GM19397 (cell line): Measurements from ENCODE around the gene FGF12.
"Not testable (repeated sequence)": the region's sequence is repeated elsewhere in the genome, so short reads cannot be mapped to it uniquely, and the experiment has no call there.

ENCODE experiments used
- ATAC-seq: cut with Tn5 transposase; IDR thresholded peaks from one replicate; pipeline ENCODE4 v1.9.1; 2021; ENCODE audit warnings: mild to moderate bottlenecking, moderate library complexity; ENCODE audit not compliant: unreplicated experiment

FGF12 gene

DNA sequence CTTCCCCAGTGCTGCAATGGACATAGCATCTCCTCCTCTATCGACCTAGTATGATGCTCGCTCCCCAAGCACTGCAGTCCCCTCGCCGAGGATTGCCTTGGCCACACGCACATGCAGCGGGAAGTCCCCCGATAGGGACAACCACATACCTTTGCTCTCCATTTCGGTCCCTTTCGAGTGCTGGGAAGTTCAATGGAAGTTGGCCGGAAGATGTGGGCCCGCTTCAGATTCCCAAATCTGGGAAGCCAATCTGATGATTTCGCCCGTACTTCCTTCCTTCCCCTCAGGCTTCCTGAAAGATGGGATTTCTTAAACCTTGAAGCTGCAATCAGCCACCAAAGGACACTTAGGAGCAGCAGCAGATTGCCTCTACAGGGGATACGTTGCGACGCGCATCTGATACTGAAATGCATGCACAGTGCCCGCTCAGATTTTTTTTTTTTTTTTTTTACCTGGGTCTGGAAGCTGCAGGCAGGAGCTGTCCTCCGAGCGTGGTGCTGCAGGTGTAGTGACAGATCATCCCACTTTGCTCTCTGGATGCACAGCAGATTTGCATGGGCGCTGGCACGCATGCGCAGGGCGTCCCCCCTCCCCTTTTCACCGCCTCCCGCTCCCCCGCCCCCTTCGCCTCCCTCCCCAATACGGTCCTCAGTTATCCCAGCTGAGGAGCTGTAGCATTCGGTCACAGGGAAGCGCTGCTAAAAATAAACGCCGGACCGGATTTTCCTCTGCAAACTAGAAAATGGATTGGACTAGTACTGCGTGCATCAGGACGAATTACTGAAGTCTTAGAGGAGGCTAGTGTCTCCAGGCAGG lies at the start of gene FGF12:
FGF12 (minus strand) TSS at position 510 of the 816 bp plus-strand sequence.
- ATAC-seq, result no peak

DNA sequence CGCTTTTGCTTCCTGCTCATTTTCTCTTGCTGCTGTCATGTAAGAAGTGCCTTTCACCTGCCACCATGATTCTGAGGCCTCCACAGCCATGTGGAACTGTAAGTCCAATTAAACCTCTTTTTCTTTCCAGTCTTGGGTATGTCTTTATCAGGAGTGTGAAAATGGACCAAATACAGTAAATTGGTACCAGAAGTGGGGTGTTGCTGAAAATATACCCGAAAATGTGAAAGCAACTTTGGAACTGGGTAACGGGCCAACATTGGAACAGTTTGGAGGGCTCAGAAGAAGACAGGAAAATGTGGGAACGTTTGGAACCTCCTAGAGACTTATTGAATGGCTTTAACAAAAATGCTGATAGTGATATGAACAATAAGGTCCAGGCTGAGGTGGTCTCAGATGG lies 47.0 kb upstream of the FGF12 start:
- ATAC-seq, result not testable (repeated sequence)

DNA sequence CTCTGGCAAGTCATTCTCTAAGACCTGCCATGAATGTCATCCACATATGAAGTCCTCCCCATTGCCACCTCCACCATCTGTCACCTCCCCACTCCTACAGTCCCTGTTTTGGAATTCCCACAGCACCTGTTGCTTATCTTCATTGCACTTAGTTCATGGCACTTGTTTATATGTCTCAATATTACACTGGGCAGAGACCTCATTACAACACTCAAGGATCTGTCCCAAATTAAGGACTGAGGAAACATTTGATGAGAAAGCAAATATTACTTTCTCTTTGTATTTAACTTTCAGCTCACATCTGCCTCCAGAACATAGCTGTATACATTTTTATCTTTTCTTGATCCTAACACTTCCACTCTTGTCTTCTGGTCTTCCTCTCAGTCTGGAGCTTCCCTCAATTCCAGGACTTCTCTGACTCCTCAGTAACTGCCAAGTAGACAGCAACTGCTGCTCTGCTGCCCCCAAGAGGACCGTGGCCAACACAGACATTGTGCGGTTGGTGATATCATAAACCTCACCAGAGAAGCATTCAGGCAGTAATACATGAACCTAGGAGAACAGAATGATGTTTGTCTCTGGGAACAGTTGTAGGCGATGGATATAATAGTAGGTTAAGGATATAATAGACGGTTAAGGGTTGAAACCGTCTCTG lies 45.0 kb upstream of the FGF12 start:
- ATAC-seq, result no peak

DNA sequence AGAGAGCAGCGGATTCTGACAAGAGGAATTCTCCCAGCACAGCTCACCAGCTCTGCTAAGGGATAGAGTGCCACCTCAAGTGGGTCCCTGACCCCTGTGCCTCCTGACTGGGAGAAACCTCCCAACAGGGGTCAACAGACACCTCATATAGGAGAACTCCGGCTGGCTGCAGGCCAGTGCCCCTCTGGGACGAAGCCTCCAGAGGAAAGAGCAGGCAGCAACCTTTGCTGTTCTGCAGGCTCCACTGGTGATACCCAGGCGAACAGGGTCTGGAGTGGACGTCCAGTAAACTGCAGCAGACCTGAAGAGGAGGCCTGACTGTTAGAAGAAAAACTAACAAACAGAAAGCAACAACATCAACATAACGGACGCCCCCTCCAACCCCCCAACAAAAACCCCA lies 31.3 kb upstream of the FGF12 start:
- ATAC-seq, result no peak

DNA sequence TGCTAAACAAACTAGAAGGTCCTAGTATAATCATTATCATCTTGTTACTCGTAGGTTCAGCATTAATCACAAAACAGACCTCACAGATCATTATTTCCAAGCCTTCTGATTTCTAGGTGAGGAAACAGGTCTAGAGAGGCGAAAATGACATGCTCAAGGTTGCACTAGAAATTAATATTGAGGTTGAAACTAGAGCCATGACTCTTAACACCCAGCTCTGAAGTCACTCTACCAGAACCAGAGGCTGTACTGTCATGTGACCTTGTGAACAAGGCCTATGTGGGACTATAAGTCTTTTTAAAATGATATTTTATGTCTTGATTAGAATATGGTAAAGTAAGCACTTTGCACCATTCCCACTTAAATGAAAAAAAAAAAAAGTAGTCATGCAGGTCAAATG lies 23.8 kb upstream of the FGF12 start:
- no peak for ATAC-seq

DNA sequence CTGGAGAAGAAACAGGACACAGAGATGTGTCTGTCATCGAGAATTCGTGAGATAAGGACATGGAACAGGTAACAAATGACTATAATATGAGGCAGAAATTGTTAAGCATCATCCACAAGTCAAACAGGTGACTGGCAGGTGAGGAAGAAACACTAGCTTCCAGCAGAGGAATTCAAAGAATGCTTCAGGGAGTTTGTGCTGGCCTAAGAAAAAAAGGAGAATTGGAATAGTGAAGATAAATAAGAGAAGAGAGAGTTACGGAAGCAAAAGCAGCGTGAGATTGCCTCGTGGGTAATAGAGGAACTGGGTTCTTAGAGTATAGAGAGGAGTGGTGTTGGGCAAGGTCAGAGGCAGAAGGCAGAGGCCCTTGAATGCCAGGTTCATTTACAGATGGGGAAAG lies 22.9 kb upstream of the FGF12 start:
- no peak for ATAC-seq

DNA sequence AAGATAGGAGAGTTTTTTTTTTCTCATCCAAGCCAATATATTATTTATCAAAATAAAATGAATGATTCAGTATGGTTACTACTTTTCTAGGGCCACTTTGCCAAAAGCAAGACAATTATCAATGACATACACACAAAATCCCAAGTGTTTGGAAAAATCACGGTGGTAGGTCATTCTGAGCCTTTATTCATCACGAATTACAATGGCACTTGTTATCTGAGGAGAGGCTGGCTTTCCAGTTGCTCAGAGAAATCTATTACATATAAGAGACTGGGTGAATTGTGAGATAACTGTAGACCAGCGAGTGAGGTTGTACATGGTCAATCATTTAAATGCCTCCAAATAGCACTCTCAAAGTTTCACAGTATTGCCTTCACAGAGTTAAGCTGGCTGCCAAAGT lies 20.4 kb upstream of the FGF12 start:
- ATAC-seq, result no peak

DNA sequence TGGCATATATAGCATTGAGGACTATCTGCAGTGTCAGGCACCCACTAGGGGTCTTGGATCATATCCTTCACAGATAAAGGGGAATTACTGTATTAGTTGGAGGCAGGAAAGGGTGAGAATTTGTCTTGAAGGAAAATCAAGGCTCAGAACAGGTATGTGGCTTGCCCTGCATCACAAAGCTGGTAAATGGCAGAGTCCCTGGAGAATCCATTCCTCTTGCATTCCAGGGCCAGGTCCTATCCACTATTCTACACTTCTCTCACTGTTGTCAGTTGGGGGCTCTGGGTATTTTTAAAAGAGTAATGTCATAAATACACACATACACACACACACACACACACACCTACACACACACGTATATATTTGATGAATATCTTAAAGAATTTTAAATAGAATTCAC lies 19.8 kb upstream of the FGF12 start:
- no peak for ATAC-seq

DNA sequence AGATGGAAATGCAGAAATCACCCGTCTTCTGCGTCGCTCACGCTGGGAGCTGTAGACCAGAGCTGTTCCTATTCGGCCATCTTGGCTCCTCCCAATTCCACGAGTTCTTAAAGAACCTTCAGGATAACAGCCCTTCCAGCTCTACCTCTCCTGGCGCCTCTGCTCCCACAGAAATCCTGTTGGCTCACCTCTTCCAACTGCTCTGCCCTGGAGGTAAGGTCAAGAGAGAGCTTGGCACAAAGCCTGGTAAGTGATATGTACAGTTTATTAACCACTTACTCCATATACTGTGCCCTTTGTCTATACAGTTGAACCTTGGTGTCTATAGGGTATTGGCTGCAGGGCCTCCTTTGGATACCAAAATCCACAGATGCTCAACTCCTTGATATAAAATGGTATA lies 17.8 kb upstream of the FGF12 start:
- ATAC-seq, result no peak

DNA sequence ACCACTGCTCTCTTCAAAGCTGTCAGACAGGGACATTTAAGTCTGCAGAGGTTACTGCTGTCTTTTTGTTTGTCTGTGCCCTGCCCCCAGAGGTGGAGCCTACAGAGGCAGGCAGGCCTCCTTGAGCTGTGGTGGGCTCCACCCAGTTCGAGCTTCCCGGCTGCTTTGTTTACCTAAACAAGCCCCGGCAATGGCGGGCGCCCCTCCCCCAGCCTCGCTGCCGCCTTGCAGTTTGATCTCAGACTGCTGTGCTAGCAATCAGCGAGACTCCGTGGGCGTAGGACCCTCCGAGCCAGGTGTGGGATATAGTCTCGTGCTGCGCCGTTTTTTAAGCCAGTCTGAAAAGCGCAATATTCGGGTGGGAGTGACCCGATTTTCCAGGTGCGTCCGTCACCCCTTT lies 17.3 kb upstream of the FGF12 start:
- not testable (repeated sequence) for ATAC-seq

DNA sequence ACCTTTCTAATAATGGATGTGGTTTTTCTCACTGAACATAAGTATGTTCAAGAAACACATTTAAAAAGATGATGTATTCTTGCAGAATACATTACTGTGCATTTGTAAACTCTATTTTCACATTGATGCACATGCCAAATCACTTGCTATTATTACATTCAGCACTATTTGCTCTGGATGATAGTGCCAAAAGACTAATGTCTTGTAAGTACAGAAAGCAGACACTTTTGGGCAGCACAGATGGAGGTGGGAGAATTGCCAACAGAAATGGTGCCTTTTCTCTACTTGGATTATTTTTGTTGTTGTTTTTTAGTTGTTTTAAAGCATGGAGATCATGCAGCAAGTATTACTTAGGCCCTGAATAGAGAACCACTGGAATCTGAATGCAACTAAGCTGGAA lies 10.2 kb upstream of the FGF12 start:
- no peak for ATAC-seq

DNA sequence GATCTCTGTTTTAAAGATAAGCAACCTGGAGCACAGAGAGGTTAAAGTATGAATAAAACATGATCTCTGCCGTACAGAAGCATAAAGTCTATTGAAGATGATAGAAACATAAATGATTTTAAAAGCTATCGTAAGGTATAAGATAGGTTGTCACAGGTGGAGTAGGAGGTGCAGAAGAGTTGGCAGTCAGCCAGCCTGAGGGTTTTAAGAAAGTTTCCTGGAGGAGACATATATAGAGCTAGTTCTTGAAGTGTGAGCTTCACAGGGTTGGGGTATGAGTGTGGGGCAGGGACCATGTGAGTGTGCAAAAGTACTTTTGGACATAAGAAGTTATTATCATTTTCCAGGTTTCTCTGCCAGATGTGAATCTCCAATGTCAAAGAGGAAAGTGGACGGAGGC lies 3.9 kb upstream of the FGF12 start:
- ATAC-seq, result no peak

DNA sequence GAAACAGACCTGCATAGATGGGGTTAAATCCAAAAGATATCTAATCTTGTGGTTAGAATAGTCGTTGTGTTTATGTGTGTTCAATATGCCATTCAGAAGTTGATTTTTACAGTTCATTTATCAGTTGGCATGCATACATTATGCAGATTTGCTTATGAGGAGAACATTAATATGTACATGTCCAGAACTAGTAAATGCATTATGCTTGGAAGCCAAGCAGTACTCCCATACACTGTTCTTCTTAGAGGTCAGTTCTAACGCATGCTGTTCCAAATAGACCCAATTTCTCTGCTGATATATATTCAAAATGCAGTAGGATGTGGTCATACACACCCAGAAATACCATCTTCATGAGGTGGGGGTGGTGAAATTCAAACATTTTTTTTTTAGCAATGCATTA lies 956 bp downstream of the FGF12 start:
- ATAC-seq, result no peak

DNA sequence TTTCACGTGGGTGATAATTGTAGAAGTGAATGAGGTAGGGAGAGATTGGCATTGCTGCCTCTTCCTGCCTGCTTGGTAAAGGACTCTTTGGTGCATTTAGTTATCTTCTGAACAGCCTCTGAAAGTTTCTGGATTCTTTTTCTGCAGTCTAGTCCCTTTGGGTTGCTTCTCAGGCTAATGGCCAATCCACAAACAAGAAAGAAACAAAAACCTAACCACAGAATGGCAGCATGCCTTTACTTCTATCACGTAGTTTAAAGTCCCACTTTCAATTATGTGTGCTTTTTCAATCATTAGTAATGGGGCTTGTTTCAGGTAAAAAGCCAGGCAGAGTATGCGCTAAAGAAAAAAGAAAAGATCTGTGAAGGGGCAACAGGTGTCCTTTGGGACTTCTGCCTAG lies 7.4 kb downstream of the FGF12 start:
- ATAC-seq, result no peak

DNA sequence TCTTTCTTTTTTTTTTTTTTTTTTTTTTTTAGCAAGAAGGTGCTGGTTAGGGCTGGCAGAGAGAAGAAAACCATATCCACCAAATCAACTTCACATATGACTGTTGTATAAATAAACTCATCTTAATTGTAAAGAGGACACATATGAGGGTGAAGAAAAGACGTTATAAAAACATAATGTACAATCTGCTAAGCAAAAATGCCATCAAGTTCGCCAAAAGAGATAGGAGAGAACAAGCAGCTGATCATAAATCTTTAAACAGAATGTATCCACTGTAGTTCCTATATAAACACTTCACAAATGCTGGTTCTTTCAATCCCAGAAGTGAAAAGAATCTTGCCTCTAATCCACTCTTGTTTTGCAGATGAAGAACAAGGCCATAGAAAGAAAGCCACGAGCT lies 9.2 kb downstream of the FGF12 start:
- no peak for ATAC-seq

DNA sequence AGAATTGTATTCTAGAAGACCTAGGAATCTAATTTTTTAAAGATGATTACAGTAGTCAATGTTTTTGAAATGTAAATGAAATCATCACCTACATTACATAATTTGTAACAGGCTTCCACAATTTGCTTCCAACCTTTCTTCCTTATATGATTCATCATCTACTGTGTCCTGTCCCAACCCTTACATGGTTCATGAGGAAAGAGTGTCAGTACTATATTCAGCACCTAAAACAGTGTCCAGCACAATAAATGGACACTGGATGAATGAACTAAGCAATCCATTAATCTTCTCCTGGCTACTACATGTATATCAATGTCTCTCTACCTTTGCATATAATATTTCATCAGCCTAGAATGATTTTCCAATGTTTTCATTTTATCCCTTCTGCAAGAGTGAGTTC lies 12.2 kb downstream of the FGF12 start:
- ATAC-seq, result no peak

DNA sequence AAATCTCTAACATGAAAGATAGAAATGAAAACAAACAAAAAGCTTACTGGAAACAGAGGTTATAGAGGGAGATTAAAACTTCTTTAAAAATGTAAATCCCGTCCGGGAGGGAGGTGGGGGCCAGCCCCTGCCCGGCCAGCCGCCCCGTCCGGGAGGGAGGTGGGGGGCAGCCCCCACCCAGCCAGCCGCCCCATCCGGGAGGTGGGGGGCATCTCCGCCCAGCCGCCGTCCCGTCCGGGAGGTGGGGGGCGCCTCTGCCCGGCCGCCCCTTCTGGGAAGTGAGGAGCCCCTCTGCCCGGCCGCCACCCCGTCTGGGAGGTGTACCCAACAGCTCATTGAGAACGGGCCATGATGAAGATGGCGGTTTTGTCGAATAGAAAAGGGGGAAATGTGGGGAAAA lies 16.2 kb downstream of the FGF12 start:
- not testable (repeated sequence) for ATAC-seq

DNA sequence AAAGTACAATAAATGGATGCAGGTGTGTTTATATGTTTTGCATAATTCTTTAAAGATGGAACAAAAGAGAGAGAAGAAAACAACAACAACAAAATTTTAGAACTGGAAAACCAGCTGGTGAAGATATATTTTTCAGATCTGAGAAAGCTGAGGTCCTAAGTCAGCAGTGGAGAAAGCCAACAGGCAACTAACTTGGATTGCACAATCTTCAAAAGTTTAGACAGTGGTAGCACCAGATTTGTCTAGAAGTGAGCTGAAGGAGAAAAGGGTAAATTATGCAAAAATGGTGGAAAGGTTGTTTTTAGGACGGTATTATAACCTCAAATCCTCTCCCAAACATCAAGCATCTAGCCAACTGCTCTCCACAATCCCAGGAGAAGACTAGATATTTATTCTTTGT lies 17.0 kb downstream of the FGF12 start:
- ATAC-seq, result no peak

DNA sequence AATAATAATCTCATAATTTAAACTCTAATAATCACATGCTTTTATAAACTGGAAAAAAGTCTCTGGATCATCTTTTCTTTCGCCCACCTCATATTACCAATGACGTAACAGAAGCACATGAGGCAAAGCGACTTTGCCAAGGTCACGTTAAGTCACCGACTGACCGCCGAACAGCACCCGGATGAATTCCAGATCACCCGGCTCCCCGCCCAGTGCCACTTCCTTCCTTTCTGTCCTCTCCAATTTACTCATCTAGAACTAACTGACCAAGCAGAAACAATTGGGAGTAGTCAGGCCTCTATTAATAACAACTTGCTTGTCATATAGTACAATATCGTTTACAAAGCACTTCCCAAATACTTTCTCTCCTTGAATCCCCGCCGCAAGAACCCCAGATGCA lies 21.1 kb downstream of the FGF12 start:
- no peak for ATAC-seq

DNA sequence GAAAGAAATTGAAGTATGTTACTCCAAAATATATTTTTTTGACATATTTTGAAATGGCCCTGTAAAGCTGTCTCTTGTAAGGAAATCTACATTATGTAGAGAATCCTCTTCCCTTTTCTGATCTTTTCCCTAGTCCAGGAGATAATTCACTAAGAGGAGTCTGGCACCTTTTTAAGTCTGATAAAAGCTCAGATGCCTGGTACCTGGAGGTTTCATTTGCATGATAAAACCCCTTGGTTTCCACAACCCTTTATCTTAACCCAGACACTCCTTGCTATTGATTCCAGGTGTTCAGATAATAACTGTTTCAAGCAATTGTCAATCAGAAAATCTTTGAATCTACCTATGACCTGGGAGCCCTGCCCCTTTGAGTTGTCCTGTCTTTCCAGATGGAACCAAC lies 26.5 kb downstream of the FGF12 start:
- ATAC-seq, result no peak

DNA sequence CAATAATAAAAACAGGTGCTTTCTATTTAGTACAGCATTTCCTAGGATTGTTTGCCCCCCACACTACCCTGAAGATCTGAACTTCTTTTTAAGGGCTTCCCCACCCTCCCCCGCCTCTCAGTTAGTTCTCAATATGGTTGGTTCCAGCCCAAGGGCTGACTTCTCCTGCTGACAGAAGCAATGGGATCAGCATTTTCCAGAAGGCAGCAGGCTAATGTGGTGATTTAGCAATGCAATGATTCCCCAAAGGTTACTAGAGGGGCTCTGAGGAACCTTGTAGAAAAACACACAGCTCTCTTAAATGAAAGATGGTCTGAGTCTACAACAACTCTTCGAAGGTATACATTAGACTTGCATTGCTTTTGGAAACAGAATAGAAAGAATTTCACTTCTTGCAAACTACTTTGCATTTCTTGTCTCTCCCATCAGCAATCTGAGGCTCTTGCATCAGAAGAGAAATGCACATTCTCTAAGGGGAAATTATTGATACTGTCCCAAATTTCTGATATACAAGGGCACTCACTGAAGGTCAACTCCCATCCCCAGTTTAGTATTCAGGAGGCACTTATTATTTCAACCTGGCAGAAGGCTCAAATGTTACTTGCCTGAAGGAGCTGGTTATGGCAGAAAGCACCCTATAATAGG lies 30.3 kb downstream of the FGF12 start:
- no peak for ATAC-seq

DNA sequence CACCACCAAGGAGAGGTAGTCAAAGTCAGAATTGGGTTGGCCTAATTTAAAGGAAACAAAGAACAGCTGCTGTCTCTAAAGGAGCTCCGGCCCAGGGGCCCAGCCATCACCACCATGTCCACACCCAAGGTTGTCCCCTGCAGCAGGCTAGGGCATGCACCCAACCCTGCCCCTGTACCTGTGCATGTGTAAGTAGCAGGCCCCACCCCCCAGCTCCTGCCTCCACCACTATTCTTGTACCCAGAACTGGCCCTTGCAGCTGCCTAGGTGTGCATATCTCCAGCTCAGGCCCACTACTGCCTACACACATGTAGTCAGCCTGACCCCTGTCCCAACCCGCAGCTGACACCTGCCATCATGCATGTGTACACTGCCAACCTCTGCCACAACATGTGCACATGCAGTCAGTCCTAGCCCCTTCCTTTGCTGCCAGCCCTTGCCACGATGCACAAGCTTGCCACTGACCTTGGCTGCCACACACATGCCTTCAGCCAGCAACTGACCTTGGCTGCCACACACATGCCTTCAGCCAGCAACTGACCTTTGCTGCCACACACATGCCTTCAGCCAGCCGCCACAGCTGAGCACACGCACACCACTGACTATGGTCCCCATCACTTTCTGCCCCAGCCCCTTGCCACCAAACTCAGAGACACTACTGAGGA lies 39.7 kb downstream of the FGF12 start:
- no peak for ATAC-seq
